NOMO-1 treated with DMSO at 0.1 percent for 48 hours (cell line): Measurements from ENCODE around the gene HOXD3.

Experiments
- DNase-seq: peaks from one replicate; lab custom pipeline; 2025; ENCODE audit not compliant: unreplicated experiment; lab: John Stamatoyannopoulos, UW

Gene HOXD3

DNA sequence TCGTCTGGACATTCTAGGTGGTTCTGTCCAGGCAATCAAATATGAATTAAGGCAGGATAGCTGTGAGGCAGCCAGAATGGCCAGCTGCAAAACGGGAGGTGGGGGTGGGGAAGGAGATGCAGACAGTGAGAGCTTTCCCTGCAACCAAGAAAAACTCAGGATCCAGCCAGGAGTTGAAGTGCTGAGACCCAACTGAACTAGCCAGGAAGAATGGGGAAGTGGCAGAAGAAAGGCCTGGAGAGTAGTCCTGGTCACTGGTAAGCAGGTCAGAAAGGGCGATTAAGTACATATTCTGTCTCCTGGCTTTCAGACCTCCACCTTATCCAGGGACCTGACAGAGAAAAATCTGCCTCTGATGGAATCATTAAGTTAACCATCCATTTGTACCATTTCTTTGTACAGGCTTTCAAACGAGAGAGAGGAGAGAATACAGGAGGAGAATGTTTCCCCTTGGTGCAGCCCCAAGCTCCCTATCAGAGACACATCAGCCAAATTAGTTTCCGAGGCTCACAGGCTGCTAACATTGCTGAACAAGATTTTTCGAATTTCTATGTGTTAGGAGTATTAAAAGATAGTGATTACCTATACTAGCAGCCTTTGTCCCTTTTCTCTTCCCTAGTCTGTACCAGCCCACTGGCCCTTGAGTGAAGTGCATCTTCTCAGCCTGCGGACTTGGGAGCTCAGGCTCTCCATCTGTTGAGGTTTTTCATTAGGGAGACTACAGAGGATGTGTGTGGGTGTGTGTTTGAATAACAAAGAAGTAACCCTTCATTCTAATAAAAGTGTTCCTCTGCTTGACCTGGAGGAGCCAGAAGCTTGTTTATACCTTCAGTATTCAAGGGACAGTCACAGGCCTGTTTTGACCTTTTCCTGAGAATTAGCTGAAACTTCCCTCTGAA is 18.9 kb downstream of the HOXD3 start:
- no peak for DNase-seq

DNA sequence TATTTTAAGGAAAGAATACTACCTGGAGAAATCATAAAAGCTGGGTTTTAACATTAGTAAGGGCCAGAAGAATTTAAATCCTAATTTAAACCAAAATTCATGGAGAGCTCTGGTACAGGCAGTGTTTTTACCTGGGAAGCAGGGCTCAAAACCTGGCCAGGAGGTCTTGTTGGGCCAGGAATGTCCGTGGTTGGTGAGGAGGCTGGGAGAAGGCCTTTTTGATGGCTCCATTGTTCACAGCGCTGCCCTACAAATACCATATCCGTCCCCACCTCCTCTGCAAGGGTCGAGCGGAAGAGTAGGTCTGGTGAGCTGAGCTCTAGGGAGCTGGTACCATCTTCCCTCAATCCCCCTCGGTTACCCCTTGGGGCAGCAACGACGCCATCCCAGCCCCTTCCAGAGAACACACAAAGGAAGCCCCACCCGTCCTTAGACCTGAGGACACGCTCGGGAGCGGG is 20.5 kb downstream of the HOXD3 start:
- no peak for DNase-seq

DNA sequence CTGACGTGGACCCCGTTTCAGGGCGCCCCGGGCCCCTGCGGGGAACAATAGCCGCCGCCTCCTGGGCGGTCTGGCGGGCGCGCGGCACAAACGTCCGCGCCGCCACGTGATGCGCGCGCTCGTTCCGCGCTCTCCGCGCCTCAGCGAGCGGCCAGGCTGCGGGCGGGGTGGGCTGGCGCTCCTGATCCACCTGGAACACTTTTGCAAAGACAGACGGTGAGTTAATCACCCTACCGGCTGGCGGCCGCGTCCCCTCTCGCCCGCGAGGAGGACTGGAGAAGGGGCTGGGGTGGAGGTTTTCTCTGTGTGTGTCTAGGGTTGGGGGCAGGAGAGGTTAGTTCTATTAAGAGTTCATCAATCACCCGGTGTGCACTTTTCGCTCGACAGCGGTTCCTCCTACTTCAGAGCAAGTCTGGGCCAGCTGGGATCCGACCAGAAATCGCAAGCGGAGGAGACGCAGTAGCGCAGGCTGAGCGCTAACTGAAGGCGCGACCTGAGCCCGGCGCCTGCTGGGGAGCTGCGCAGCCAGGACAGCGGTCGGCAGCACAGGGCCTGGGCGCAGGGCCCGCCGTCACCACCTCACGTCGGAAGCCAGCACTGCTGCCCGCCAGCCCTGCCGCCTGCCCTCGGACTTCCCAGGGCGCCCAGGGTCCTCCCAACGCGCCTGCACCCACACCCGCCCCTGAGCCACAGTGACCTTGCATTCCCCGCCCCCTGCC is 21.1 kb downstream of the HOXD3 start:
- DNase-seq = no peak

GRCh38 chr2:176178757-176179295 is 21.7 kb downstream of the HOXD3 start:
- DNase-seq = no peak

- no peak for DNase-seq
These were observed 24.4 kb downstream of the HOXD3 start for GRCh38 chr2:176181551-176181950.

- no peak for DNase-seq
These were observed 25.6 kb downstream of the HOXD3 start for GRCh38 chr2:176182671-176183070.

- no peak for DNase-seq
These were observed 27.6 kb downstream of the HOXD3 start for GRCh38 chr2:176184749-176185148.

- DNase-seq = no peak
These were observed 28.9 kb downstream of the HOXD3 start for GRCh38 chr2:176186024-176186423.

GRCh38 chr2:176187200-176187898 is 30.2 kb downstream of the HOXD3 start:
- no peak for DNase-seq

GRCh38 chr2:176187899-176188773 is 31.0 kb downstream of the HOXD3 start, which contains the start of gene HOXD1:
Gene HOXD1, plus strand, starts transcription at chr2:176188668. Its CDS starts 134 bp downstream, at chr2:176188802.
- no peak for DNase-seq

DNA sequence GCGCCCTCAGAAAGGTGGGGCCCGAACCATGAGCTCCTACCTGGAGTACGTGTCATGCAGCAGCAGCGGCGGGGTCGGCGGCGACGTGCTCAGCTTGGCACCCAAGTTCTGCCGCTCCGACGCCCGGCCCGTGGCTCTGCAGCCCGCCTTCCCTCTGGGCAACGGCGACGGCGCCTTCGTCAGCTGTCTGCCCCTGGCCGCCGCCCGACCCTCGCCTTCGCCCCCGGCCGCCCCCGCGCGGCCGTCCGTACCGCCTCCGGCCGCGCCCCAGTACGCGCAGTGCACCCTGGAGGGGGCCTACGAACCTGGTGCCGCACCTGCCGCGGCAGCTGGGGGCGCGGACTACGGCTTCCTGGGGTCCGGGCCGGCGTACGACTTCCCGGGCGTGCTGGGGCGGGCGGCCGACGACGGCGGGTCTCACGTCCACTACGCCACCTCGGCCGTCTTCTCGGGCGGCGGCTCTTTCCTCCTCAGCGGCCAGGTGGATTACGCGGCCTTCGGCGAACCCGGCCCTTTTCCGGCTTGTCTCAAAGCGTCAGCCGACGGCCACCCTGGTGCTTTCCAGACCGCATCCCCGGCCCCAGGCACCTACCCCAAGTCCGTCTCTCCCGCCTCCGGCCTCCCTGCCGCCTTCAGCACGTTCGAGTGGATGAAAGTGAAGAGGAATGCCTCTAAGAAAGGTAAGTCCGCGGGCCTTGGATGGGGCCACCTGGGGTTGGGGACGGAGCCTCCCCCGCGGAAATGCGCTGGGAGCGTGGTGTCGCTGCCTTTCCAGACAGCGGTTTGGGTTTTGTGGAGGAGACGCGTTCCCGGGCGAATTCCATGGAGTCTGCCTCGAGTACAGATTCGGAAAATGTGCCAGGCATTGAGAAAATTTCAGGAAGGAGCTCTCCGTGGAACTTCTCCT is 31.9 kb downstream of the HOXD3 start:
- no peak for DNase-seq

- no peak for DNase-seq
These were observed 32.9 kb downstream of the HOXD3 start for GRCh38 chr2:176189681-176190641.

GRCh38 chr2:176192351-176192750 is 35.2 kb downstream of the HOXD3 start:
- DNase-seq = no peak

- no peak for DNase-seq
These were observed 35.9 kb downstream of the HOXD3 start for GRCh38 chr2:176193048-176193447.

DNA sequence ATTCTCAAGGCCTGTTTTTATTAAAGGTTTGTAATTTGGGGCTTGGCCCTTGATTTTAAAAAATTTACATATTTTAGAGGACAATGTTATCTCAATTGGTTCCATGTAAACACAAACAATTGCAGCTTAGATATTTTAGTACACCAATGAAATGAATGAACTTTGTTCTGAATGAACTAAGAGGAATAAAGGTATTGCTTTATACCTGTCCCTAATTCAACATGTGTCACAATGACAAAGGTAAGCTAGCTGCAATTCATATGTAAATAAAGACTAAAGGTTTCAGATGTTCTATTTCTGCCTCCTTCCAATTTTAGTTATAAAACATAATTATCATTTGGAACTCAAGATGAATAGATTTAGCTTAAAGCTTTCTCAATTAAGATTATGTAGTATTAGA is 42.8 kb downstream of the HOXD3 start:
- DNase-seq = no peak

DNA sequence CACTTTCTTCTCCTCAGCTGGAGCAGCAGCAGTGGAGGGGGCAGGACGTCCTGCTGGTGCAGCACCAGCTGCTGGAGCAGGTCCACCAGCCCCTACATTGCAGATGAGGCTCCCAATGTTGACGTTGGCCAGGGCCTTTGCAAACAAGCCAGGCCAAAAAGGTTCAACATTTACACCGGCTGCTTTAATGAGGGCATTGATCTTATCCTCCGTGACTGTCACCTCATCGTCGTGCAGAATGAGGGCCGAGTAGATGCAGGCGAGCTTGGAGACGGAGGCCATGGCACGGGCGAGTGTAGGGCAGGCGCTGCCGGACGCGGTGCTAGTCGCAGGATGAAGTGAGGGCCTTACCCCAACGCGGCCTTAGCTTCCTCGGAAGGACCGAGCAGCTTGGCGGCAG is 43.9 kb downstream of the HOXD3 start:
- DNase-seq = no peak

GRCh38 chr2:176202491-176202890 is 45.4 kb downstream of the HOXD3 start:
- DNase-seq = no peak

DNA sequence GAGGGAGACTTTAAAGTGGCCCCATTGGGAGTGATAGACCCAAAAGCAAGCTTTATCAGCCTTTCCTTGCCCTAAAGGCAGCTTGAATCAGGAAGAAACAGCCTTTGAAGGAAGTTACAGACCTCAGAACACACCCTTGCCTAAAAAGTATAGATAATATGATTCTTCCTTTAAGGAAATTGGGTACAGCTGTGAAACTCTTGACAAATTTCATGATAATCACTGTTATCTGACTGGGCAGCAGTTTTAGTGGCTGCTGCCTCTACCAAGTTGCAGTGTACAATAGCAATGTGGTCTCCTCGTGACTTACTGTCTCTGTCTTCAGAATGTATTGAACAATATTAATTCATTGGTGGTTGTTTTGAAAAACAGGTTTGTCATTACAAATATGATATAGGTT is 48.0 kb downstream of the HOXD3 start:
- no peak for DNase-seq
